LNCaP clone FGC (cell line): ENCODE data around the gene AOPEP.
"Not testable (repeated sequence)": the region's sequence is repeated elsewhere in the genome, so short reads cannot be mapped to it uniquely, and the experiment has no call there.

Source experiments
- DNase-seq: peaks from one replicate; pipeline ENCODE4 v3.0.0-alpha.2; 2011; ENCODE audit warnings: low read depth
- H3K4me3 ChIP-seq: 2 replicates; pipeline ENCODE4 v1.5.1; 2011; ENCODE audit warnings: mild to moderate bottlenecking, low read depth, low read length, control low read depth
- TF ChIP-seq, protein P1 (sequence below): IDR thresholded peaks from 2 replicates; pipeline ENCODE4 v1.5.1; 2012; ENCODE audit warnings: mild to moderate bottlenecking; ENCODE audit not compliant: control insufficient read depth, insufficient read depth; ENCODE audit errors: extremely low read depth

Gene AOPEP

DNA sequence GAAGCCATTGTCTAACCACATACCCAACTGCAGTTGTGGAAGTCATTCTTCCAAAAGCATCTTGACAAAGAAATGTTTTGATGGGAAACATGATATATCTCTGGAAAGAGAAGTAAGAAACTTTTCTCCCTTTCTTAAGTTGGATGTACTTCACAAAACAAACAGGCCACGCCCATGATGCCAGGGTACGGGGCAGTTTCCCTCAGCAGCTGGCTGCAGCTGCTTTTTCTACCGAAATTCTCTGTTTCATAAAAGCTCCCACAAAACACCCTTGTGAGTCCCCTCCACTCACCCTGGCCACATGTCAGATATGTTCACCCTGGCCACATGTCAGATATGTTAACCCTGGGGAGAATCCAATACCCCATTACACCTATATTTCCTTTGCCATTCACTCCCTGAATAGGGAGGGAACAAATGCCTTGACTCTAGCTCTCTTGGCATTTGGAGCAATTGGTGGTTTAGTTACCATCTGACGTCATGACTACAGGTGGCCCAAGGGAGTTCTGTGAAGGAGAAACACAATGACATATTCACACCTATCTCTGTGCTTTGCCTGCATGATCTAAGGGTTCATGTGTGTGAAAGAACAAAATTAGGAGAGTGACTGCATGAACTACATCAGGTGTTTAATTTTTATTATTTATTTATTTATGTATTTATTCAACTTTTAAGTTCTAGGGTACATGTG is 103.0 kb downstream of the AOPEP start:
- TF ChIP-seq, protein P1, sequence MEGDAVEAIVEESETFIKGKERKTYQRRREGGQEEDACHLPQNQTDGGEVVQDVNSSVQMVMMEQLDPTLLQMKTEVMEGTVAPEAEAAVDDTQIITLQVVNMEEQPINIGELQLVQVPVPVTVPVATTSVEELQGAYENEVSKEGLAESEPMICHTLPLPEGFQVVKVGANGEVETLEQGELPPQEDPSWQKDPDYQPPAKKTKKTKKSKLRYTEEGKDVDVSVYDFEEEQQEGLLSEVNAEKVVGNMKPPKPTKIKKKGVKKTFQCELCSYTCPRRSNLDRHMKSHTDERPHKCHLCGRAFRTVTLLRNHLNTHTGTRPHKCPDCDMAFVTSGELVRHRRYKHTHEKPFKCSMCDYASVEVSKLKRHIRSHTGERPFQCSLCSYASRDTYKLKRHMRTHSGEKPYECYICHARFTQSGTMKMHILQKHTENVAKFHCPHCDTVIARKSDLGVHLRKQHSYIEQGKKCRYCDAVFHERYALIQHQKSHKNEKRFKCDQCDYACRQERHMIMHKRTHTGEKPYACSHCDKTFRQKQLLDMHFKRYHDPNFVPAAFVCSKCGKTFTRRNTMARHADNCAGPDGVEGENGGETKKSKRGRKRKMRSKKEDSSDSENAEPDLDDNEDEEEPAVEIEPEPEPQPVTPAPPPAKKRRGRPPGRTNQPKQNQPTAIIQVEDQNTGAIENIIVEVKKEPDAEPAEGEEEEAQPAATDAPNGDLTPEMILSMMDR = no peak
- no peak for DNase-seq
- no peak overlapping the region for H3K4me3 ChIP-seq

DNA sequence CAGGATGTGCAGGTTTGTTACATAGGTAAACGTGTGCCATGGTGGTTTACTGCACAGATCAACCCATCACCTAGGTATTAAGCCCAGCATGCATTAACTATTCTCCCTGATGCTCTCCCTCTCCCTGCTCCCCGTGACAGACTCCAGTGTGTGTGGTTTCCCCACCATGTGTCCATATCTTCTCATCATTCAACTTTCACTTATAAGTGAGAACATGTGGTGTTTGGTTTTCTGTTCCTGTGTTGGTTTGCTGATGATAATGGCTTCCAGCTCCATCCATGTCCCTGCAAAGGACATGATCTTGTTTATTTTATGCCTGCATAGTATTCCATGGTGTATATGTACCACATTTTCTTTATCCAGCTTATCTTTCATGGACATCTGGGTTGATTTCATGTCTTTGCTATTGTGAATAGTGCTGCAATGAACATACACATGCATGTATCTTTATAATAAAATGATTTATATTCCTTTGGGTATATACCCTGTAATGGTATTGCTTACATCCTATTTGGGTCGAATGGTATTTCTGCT is 103.6 kb downstream of the AOPEP start:
- DNase-seq, H3K4me3 ChIP-seq: not testable (repeated sequence)

DNA sequence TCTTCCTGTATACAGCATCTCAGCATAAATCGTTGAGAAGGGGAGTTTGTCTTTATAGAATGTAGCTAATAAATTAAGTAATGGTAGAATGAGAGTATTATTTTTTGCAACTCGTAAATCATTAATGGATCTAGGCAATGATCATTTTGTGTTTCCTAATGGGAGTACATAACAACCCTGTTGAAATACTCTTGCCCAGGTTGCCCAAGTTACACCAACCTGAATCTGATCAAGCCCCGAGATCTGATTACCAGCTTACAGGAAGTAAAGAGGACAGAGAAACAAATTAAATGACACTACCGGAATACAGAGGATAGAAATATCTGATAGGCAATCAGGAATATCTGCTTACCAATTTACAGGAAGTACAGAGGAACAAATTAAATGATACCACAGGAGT is 107.3 kb downstream of the AOPEP start:
- no peak for DNase-seq
- TF ChIP-seq, protein P1 = no peak
- no peak overlapping the region for H3K4me3 ChIP-seq

DNA sequence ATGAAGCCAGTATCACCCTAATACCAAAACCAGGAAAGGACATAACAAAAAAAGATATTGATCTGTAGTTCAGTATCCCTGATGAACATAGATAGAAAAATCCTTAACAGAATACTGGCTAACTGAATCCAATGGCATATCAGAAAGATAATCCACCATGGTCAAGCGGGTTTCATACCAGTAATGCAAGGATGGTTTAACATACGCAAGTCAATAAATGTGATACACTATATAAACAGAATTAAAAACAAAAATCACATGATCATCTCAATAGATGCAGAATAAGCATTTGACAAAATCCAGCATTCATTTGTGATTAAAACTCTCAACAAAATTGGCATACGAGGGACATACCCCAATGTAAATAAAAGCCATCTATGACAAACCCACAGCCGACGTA is 110.9 kb downstream of the AOPEP start:
- H3K4me3 ChIP-seq = no peak overlapping the region
- no peak for DNase-seq
- TF ChIP-seq, protein P1 = no peak

DNA sequence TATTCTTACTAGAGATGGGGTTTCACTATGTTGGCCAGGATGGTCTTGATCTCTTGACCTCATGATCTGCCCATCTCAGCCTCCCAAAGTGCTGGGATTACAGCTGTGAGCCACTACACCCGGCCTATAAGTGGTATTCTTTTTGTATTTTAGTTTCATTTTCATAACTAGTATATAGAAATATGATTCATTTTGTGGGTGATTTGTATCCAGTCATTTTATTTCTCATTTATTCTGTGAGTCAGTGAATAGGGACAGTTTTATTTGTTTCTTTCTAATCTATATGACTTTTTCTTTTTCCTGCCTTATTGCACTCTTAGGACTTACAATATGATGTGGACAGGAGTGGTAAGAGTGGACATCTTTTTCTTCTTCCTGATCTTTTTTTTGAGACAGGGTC is 112.9 kb downstream of the AOPEP start:
- no peak for DNase-seq
- no peak overlapping the region for H3K4me3 ChIP-seq
- TF ChIP-seq, protein P1 = no peak

DNA sequence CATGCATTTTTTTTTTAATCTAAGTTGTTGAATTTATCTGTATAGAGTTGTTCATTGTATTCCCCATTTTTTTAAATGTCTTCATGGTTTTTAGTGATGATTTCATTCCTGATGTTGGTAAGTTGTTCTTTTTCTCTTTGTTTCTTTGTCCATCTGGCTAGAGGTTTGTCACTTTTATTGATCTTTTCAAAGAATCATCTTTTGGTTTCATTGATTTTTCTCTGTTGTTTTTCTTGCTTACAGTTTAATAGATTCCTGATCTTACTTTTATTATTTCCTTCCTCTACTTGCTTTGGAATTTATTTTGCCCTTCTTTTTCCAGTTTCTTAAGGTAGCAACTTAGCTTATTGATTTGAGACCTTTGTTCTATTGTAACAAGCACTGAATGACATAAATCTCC is 114.2 kb downstream of the AOPEP start:
- H3K4me3 ChIP-seq = no peak overlapping the region
- DNase-seq = no peak
- TF ChIP-seq, protein P1 = no peak

DNA sequence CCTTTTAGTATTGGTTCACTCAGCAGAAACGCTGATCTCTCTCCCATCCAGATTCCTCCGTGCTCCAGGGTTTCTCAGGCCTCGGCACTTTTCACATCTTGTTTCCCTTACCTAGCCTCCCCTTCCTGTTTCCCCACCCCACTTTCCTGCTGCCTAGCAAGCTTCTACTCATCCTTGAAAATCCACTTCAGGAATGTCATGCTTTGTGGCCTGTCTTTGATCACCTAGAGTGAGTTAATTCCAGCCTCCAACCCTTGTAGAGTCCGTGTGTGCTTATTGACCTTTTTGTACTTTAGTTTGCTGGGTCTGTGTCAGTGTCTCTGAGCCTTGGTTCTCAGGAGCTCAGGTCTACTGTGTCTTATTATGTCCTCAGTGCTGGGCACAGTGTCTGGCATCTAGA is 116.6 kb downstream of the AOPEP start:
- H3K4me3 ChIP-seq = no peak overlapping the region
- no peak for DNase-seq
- TF ChIP-seq, protein P1 = no peak

DNA sequence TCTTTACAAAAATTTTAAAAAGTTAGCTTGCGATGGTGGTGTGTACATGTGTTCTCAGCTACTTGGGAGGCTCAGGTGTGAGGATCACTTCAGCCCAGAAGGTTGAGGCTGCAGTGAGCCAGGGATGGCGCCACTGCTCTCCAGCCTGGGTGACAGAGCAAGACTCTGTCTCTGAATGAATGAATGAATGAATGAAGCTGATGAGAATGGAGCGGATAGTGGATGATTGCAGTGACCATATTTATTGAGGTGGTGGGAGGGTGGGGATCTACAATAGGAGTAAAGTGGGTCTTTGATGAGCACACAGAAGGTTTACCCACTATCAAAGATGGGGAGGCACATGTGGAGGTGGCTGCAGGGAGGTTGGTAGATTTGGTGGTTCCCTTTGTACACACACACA is 120.2 kb downstream of the AOPEP start:
- DNase-seq = no peak

More for the DNA sequence above, 120.2 kb downstream of the AOPEP start:
- TF ChIP-seq, protein P1 = no peak
- H3K4me3 ChIP-seq = no peak overlapping the region
